ENCODE measurements around the gene RPP21.

Gene RPP21

DNA sequence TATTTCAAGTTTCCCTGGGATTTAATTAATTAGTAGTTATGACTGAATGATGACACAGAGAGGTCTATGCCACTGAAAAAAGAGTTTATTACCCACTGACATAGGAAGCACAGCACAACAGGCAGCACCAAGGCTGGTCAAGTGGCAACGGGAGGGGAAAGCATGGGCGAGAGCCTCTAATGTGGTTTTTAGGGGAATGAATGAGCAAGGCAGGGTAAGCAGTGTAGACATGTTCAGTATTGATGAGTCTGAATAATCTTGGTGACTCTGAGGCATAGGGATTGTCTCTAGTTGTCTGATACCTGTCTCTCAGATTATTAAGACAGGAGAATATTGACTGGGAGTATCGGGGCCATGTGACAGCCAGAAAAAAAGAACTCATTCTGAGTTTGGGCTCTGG, 46.3 kb downstream of the RPP21 start:
- no peak for DNase-seq

DNA sequence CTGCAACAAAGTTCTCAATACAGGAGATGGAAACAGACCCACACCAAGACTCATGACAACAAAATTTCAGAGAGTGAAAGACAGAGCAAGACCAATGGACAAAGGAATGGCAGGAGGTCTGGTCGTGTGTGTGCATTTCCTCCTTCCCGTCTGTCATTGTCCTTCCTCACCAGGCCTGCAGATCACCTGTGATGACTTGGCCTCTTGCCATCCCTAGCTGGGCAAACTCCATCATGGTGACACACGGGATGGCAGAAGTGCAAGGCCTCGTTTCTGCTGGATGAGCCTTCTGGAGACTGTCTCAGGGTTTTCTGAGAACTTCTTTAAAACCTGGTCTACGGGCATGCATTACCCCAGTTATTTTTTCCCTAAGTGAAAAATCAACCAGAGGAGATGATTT, 49.2 kb downstream of the RPP21 start:
- no peak for DNase-seq
